ENCODE results near the gene OASL.

Gene OASL

GRCh38 chr12:121038861-121039668 is at the start of gene OASL:
OASL (minus strand) TSS chr12:121039246; CDS start chr12:121038971, 275 bp downstream.
- Histone ChIP-seq H3K9me2 (replicated peaks; ENCODE audit: low read depth, low read length) (no peaks in the 10 kb centered on the region), H3K4me3 (ENCODE audit: low read length, poor library complexity, severe bottlenecking) (peak within 1 kb of the TSS; percentile 46), H3F3A (ENCODE audit: low read depth) (no peaks in the 10 kb centered on the region), H3K4me1 (ENCODE audit: insufficient read depth, low read length, poor library complexity, severe bottlenecking) (peaks cover 7% of the 10 kb centered on the region), H2AFZ (ENCODE audit: low read length) (peak within 1 kb of the TSS; percentile 26; the same call in 1 of the 2 replicates), H3K79me2 (ENCODE audit: insufficient read depth, low read length) (no peaks in the 10 kb centered on the region), H3K27me3 (ENCODE audit: insufficient read depth, low read length, poor library complexity, severe bottlenecking) (peaks cover 64% of the 10 kb centered on the region), H3K36me3 (ENCODE audit: insufficient read depth, low read length) (no peaks in the 10 kb centered on the region), H3K9ac (ENCODE audit: low read depth, low read length, poor library complexity, severe bottlenecking) (no peak within 1 kb of the TSS), H3K9me3 (ENCODE audit: insufficient read depth, low read depth, low read length) (no peaks in the 10 kb centered on the region), H4K20me1 (ENCODE audit: insufficient read depth, low read length, poor library complexity, severe bottlenecking) (no peaks in the 10 kb centered on the region), H3K4me2 (ENCODE audit: low read depth, low read length, poor library complexity, severe bottlenecking) (peak within 1 kb of the TSS; percentile 66)
- TF ChIP-seq EZH2phosphoT487 (IDR thresholded peaks at IDR 0.05; ENCODE audit: borderline replicate concordance) (no peak), CTCF (conservative IDR thresholded peaks at IDR 0.05; ENCODE audit: low read length) (no peak)

- Histone ChIP-seq H3K9me3 (ENCODE audit: insufficient read depth, low read depth, low read length) (no peaks in the 10 kb centered on the region), H3K4me3 (ENCODE audit: low read length, poor library complexity, severe bottlenecking) (no peak overlapping the region), H3F3A (ENCODE audit: low read depth) (0 out of 2 replicates have a peak, but pooled peaks cover under 1% of the 10 kb centered on the region), H3K4me2 (ENCODE audit: low read depth, low read length, poor library complexity, severe bottlenecking) (no peak overlapping the region), H2AFZ (ENCODE audit: low read length) (peak overlapping the region; percentile 34), H3K27me3 (ENCODE audit: insufficient read depth, low read length, poor library complexity, severe bottlenecking) (no peaks in the 10 kb centered on the region), H4K20me1 (ENCODE audit: insufficient read depth, low read length, poor library complexity, severe bottlenecking) (no peaks in the 10 kb centered on the region), H3K9ac (ENCODE audit: low read depth, low read length, poor library complexity, severe bottlenecking) (no peak overlapping the region), H3K9me2 (replicated peaks; ENCODE audit: low read depth, low read length) (no peaks in the 10 kb centered on the region), H3K79me2 (ENCODE audit: insufficient read depth, low read length) (no peaks in the 10 kb centered on the region), H3K4me1 (ENCODE audit: insufficient read depth, low read length, poor library complexity, severe bottlenecking) (peaks cover 51% of the 10 kb centered on the region), H3K36me3 (ENCODE audit: insufficient read depth, low read length) (no peaks in the 10 kb centered on the region)
- no peak for TF ChIP-seq CTCF (conservative IDR thresholded peaks at IDR 0.05; ENCODE audit: low read length)
- TF ChIP-seq EZH2phosphoT487 (IDR thresholded peaks at IDR 0.05; ENCODE audit: borderline replicate concordance): no peak
These were observed 49.1 kb upstream of the OASL start for GRCh38 chr12:121088195-121088585.

GRCh38 chr12:121087467-121088194 is 48.6 kb upstream of the OASL start:
- no peak overlapping the region for H3K4me3 ChIP-seq (ENCODE audit: low read length, poor library complexity, severe bottlenecking)
- no peak overlapping the region for H3K9ac ChIP-seq (ENCODE audit: low read depth, low read length, poor library complexity, severe bottlenecking)
- no peak overlapping the region for H3K4me2 ChIP-seq (ENCODE audit: low read depth, low read length, poor library complexity, severe bottlenecking)
- no peaks in the 10 kb centered on the region for H3K9me2 ChIP-seq (replicated peaks; ENCODE audit: low read depth, low read length)
- no peaks in the 10 kb centered on the region for H3K79me2 ChIP-seq (ENCODE audit: insufficient read depth, low read length)
- H3K27me3 ChIP-seq (ENCODE audit: insufficient read depth, low read length, poor library complexity, severe bottlenecking): no peaks in the 10 kb centered on the region
- H3F3A ChIP-seq (ENCODE audit: low read depth): no peaks in the 10 kb centered on the region
- H3K4me1 ChIP-seq (ENCODE audit: insufficient read depth, low read length, poor library complexity, severe bottlenecking): peaks cover 51% of the 10 kb centered on the region
- no peaks in the 10 kb centered on the region for H3K36me3 ChIP-seq (ENCODE audit: insufficient read depth, low read length)
- no peaks in the 10 kb centered on the region for H4K20me1 ChIP-seq (ENCODE audit: insufficient read depth, low read length, poor library complexity, severe bottlenecking)
- peak overlapping the region; percentile 34 for H2AFZ ChIP-seq (ENCODE audit: low read length)
- H3K9me3 ChIP-seq (ENCODE audit: insufficient read depth, low read depth, low read length): no peaks in the 10 kb centered on the region
- TF ChIP-seq EZH2phosphoT487 (IDR thresholded peaks at IDR 0.05; ENCODE audit: borderline replicate concordance): no peak
- TF ChIP-seq CTCF (conservative IDR thresholded peaks at IDR 0.05; ENCODE audit: low read length): no peak
